ENCODE data around the gene MDFI.

The MDFI gene

DNA sequence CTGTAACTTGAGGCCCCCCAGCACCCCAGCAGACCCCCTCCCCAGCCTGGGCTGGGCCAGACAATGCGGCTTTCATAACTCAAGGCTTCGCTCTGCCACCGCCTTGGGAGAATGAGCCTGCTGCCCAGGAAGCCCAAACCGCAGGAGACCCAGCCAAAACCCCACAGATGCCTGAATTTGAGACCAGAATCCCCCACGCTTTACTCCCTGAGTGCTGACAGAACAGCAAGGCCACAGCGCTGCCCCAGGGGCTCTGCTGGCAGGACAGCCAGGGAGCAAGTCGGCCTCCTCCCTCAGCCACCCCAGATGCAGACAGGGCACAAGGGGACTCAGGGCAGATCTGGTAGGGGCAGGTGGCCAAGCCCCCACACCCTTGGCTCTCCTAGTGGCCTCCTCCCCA is 2.2 kb downstream of the MDFI start:
- POLR2A ChIA-PET = no interaction called here
- TF ChIP-seq, protein P1, sequence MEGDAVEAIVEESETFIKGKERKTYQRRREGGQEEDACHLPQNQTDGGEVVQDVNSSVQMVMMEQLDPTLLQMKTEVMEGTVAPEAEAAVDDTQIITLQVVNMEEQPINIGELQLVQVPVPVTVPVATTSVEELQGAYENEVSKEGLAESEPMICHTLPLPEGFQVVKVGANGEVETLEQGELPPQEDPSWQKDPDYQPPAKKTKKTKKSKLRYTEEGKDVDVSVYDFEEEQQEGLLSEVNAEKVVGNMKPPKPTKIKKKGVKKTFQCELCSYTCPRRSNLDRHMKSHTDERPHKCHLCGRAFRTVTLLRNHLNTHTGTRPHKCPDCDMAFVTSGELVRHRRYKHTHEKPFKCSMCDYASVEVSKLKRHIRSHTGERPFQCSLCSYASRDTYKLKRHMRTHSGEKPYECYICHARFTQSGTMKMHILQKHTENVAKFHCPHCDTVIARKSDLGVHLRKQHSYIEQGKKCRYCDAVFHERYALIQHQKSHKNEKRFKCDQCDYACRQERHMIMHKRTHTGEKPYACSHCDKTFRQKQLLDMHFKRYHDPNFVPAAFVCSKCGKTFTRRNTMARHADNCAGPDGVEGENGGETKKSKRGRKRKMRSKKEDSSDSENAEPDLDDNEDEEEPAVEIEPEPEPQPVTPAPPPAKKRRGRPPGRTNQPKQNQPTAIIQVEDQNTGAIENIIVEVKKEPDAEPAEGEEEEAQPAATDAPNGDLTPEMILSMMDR (IDR thresholded peaks at IDR 0.05; ENCODE audit: control extremely low read depth, extremely low read depth, low read depth, missing control alignments) = no peak
- no peak for DNase-seq (ENCODE audit: extremely low spot score)
- CTCF ChIA-PET = no interaction called here

DNA sequence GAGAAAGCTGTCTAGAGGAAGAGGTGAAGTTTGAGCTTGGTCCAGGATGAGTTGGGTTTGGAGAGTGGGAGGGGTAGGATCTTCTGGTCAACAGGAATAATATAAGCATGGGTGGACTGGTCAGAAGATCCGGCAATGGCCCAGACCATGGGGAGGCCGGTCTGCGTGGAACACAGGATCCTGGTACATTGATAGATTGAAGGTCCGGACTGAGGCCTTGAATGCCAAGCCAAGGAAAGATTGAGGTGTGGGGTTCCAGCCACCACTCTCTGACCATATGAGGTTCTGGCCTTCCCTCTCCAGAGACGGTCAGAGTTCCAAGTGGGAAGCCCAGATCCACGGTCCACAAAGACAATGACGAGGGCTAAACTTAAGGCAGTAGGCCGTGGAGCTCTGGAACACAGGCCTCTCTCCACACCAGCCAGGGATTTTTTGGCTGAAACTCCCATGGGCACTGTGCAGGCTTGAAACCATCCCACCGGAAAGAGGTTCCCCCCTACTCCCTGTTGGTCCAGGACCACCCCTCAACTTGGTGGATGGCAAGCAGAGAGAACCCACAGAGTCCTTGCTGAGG is 3.2 kb downstream of the MDFI start:
- POLR2A ChIA-PET = no interaction called here
- CTCF ChIA-PET = interaction anchor here (1.0 kb wide), 1 partner anchor 39 kb away, joined by 3 read pairs; no protein-coding TSS in a partner anchor
- DNase-seq (ENCODE audit: extremely low spot score) = no peak
- TF ChIP-seq, protein P1 (IDR thresholded peaks at IDR 0.05; ENCODE audit: control extremely low read depth, extremely low read depth, low read depth, missing control alignments) = no peak

DNA sequence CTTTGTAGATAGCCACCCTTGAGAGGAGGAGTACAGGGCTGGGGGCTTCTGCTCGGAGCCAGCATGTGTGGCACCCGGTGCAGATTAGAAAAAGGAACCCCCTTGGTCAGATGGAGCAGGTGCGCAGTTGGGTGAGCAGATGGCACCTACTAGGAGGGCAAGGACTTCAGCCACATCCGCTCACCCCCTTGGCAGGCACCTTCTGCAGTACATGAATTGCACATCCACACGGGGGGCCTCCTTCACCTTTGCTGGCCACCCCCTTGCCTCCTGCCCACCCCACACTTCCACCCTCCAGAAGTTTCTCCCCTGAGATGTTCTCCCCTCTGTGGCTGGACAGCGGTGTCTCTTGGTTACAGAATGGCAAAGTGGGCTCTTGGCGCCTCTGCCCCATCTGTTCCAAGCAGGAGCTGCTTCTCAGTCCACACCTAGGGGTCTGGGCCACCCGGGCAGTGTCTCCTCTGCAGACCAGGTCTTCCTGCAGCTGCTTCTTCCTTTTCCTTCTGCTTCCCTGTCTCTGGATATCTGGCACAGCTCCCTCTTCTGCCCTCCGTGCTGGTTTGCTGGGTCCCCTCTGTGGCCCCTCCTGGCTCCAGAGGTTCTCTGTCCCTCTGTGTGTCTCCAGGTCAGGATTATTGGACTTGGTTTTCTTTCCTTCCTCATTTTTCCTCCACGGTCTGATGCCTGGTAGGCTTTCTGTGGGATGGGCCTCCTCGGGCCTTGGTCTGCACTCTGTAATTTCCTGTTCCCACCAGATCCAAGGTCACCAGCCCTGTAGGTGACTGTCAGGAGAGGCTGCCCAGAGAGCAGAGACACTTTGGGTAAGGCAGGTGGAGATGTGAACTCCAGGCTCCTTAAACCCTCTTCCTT is 4.1 kb downstream of the MDFI start:
- ChIA-PET POLR2A (no interaction called here), CTCF (no interaction called here)
- DNase-seq (ENCODE audit: extremely low spot score) = no peak
- TF ChIP-seq, protein P1 (IDR thresholded peaks at IDR 0.05; ENCODE audit: control extremely low read depth, extremely low read depth, low read depth, missing control alignments) = no peak

DNA sequence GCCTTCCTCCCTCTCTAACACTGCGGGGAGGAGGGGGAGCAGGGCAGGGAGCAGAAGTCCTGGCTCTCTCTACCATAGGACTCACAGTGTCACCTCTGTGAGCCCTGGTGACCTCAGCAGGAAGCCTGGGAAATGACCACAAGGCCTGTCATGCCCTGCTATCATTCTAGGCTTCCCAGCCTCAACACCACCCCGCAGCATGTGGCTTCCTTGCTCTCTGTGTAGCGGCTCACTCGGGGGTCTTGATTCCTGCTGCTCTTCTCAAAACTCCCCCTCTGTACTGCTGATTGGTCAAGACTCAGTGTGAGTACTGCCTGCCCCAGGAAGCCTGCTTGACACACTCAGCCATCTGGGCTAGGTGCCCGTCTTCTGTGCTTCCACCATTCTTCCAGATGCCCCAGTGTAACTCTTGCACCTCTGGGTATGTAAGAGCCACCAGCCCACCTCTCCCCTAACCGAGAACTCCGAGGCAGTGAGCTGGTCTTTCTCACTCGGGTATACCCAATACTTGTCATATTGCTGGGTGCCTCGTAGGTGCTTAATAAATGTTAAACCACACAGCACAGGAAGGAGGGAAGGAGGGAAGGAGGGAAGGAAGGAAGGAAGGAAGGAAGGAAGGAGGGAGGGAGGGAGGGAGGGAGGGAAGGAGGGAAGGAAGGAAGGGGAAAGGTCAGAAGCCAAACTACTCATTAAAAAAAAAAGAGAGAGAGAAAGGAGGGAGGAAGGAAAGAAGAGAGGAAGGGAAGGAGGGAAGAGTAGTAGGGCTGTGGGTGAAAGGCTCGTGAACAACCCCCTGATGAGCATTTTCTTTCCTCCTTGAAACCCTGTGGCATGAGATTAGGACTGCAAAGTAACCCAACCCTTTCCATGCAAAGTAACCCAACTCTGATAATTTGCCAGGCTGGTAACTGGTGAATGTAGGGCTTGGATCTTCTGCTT is 5.0 kb downstream of the MDFI start:
- CTCF ChIA-PET = no interaction called here
- no peak for DNase-seq (ENCODE audit: extremely low spot score)
- TF ChIP-seq, protein P1 (IDR thresholded peaks at IDR 0.05; ENCODE audit: control extremely low read depth, extremely low read depth, low read depth, missing control alignments) = no peak
- POLR2A ChIA-PET = no interaction called here

DNA sequence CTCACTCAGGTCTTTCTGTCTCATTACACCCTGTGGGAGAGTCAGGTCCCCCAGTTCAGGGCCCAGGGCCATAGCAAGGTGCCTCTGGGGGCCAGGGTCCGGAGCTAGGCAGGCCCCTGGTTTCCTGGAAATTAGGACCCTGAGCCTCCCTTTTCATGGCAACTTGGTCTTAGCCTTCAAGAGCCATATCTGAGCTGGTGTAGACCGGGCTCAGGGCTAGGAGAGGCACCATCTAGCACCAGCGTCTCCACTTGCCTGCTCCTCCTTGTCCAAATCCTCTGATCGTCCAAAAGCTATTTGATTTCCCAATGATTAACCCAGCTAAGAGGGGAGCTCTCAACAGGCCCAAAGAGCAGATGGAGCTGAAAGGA is 5.6 kb downstream of the MDFI start:
- ChIA-PET CTCF (no interaction called here), POLR2A (no interaction called here)
- no peak for DNase-seq (ENCODE audit: extremely low spot score)
- TF ChIP-seq, protein P1 (IDR thresholded peaks at IDR 0.05; ENCODE audit: control extremely low read depth, extremely low read depth, low read depth, missing control alignments) = no peak

DNA sequence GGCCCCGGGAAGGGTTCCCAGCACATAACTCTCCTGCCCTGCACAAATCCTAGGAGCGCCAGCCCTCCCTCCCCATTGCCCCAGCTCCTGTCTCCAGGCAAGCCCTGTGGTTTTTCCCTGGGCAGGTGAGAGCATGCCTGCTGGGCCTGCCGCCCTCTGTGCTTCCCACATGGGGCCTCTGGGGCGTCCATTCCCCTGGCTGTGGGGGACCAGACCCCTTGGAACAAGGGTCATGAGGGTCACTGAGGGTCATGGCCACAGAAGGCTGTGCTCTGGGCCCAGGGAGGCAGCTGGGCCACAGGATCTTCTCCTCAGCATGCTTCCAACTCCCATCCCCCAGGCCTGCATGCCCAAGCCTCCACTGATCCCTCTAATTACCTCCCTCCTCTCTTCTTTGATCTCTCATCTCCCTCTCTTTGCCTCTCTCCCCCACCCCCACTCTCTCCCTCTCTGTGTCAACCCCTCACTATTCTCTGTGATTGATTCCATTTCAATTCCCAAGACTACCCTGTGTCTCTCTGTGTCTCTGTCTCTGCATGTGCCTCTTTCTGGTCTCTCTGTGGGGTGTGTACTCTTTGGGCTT is 6.1 kb downstream of the MDFI start:
- TF ChIP-seq, protein P1 (IDR thresholded peaks at IDR 0.05; ENCODE audit: control extremely low read depth, extremely low read depth, low read depth, missing control alignments) = no peak
- CTCF ChIA-PET = no interaction called here
- no peak for DNase-seq (ENCODE audit: extremely low spot score)
- POLR2A ChIA-PET = no interaction called here
